Measurements from ENCODE around the gene INPP5F.

The INPP5F gene

GRCh38 chr10:119702583-119702982 lies 23.3 kb upstream of the INPP5F start:
- Histone ChIP-seq H3K4ac (ENCODE audit: low read length) (no peak overlapping the region), H4K91ac (ENCODE audit: low read depth, low read length, poor library complexity) (no peak overlapping the region), H3K9ac (ENCODE audit: low read depth, low read length, poor library complexity) (no peak overlapping the region), H3K27me3 (ENCODE audit: control insufficient read depth in 3 of 3, insufficient read depth in 3 of 3, low read depth in 1 of 3, low read length in 3 of 3) (no peaks in the 10 kb centered on the region), H3K79me1 (ENCODE audit: low read depth, low read length) (no peaks in the 10 kb centered on the region), H3K36me3 (replicated peaks in 1 of 2; ENCODE audit: control insufficient read depth in 2 of 2, insufficient read depth in 2 of 2, low read length in 2 of 2) (no peaks in the 10 kb centered on the region), H2BK12ac (ENCODE audit: low read length) (no peak overlapping the region), H3K4me1 (ENCODE audit: control insufficient read depth in 2 of 2, insufficient read depth in 1 of 2, low read depth in 1 of 2, low read length in 2 of 2) (peaks cover 0 to 4% of the 10 kb centered on the region in 2 donors), H2BK5ac (ENCODE audit: low read length) (no peak overlapping the region), H3K18ac (ENCODE audit: low read length) (no peak overlapping the region), H3K14ac (ENCODE audit: low read length) (no peak overlapping the region), H3K4me2 (ENCODE audit: insufficient read depth, low read length, poor library complexity, severe bottlenecking) (no peak overlapping the region), H3K9me3 (replicated peaks in 1 of 2; ENCODE audit: control insufficient read depth in 2 of 2, insufficient read depth in 1 of 2, low read depth in 1 of 2, low read length in 2 of 2) (peaks cover 5 to 15% of the 10 kb centered on the region in 2 donors), H3K23ac (ENCODE audit: low read depth, low read length, poor library complexity) (no peak overlapping the region), H4K8ac (ENCODE audit: low read depth, low read length) (no peak overlapping the region), H3K27ac (replicated peaks; ENCODE audit: low read length) (no peak overlapping the region), H3K4me3 (ENCODE audit: low read length in 2 of 2) (no peak overlapping the region), H2AK5ac (ENCODE audit: low read depth, low read length) (no peak overlapping the region), H2AFZ (ENCODE audit: low read length) (no peak overlapping the region), H2BK15ac (ENCODE audit: low read length) (no peak overlapping the region), H2BK120ac (ENCODE audit: low read depth, low read length) (no peak overlapping the region)
- no CpG with 5 or more reads among the region's 2 CpGs for WGBS, 2 donors (ENCODE audit: extremely low coverage in 2 of 2, insufficient read length in 2 of 2, insufficient replicate concordance in 1 of 2)
- DNase-seq (ENCODE audit: low spot score): no peak

GRCh38 chr10:119703903-119704508 lies 21.8 kb upstream of the INPP5F start:
- no peak overlapping the region for H2BK12ac ChIP-seq (ENCODE audit: low read length)
- H2AK5ac ChIP-seq (ENCODE audit: low read depth, low read length): no peak overlapping the region
- H3K4me2 ChIP-seq (ENCODE audit: insufficient read depth, low read length, poor library complexity, severe bottlenecking): no peak overlapping the region
- no peaks in the 10 kb centered on the region for H3K79me1 ChIP-seq (ENCODE audit: low read depth, low read length)
- H3K4me1 ChIP-seq (ENCODE audit: control insufficient read depth in 2 of 2, insufficient read depth in 1 of 2, low read depth in 1 of 2, low read length in 2 of 2): peaks cover 0 to 4% of the 10 kb centered on the region in 2 donors
- no peaks in the 10 kb centered on the region for H3K36me3 ChIP-seq (replicated peaks in 1 of 2; ENCODE audit: control insufficient read depth in 2 of 2, insufficient read depth in 2 of 2, low read length in 2 of 2)
- H2BK5ac ChIP-seq (ENCODE audit: low read length): no peak overlapping the region
- H2AFZ ChIP-seq (ENCODE audit: low read length): no peak overlapping the region
- DNase-seq (ENCODE audit: low spot score): no peak
- H3K9me3 ChIP-seq (replicated peaks in 1 of 2; ENCODE audit: control insufficient read depth in 2 of 2, insufficient read depth in 1 of 2, low read depth in 1 of 2, low read length in 2 of 2): peaks cover 8 to 17% of the 10 kb centered on the region in 2 donors
- H3K4me3 ChIP-seq (ENCODE audit: low read length in 2 of 2): no peak overlapping the region
- no peak overlapping the region for H4K8ac ChIP-seq (ENCODE audit: low read depth, low read length)
- H3K18ac ChIP-seq (ENCODE audit: low read length): no peak overlapping the region
- no peak overlapping the region for H3K23ac ChIP-seq (ENCODE audit: low read depth, low read length, poor library complexity)
- no peak overlapping the region for H3K4ac ChIP-seq (ENCODE audit: low read length)
- no peak overlapping the region for H3K27ac ChIP-seq (replicated peaks; ENCODE audit: low read length)
- H3K27me3 ChIP-seq (ENCODE audit: control insufficient read depth in 3 of 3, insufficient read depth in 3 of 3, low read depth in 1 of 3, low read length in 3 of 3): no peaks in the 10 kb centered on the region
- no peak overlapping the region for H2BK120ac ChIP-seq (ENCODE audit: low read depth, low read length)
- no peak overlapping the region for H3K9ac ChIP-seq (ENCODE audit: low read depth, low read length, poor library complexity)
- H4K91ac ChIP-seq (ENCODE audit: low read depth, low read length, poor library complexity): no peak overlapping the region
- no peak overlapping the region for H2BK15ac ChIP-seq (ENCODE audit: low read length)
- H3K14ac ChIP-seq (ENCODE audit: low read length): no peak overlapping the region
- WGBS, 2 donors (ENCODE audit: extremely low coverage in 2 of 2, insufficient read length in 2 of 2, insufficient replicate concordance in 1 of 2): no CpG with 5 or more reads among the region's 9 CpGs

- Histone ChIP-seq H3K27me3 (ENCODE audit: control insufficient read depth in 3 of 3, insufficient read depth in 3 of 3, low read depth in 1 of 3, low read length in 3 of 3) (no peaks in the 10 kb centered on the region), H2BK15ac (ENCODE audit: low read length) (no peak overlapping the region), H3K36me3 (replicated peaks in 1 of 2; ENCODE audit: control insufficient read depth in 2 of 2, insufficient read depth in 2 of 2, low read length in 2 of 2) (no peaks in the 10 kb centered on the region), H2AFZ (ENCODE audit: low read length) (no peak overlapping the region), H2AK5ac (ENCODE audit: low read depth, low read length) (no peak overlapping the region), H2BK120ac (ENCODE audit: low read depth, low read length) (no peak overlapping the region), H3K9me3 (replicated peaks in 1 of 2; ENCODE audit: control insufficient read depth in 2 of 2, insufficient read depth in 1 of 2, low read depth in 1 of 2, low read length in 2 of 2) (peaks cover 8 to 17% of the 10 kb centered on the region in 2 donors), H3K27ac (replicated peaks; ENCODE audit: low read length) (no peak overlapping the region), H3K9ac (ENCODE audit: low read depth, low read length, poor library complexity) (no peak overlapping the region), H3K4ac (ENCODE audit: low read length) (no peak overlapping the region), H3K4me1 (ENCODE audit: control insufficient read depth in 2 of 2, insufficient read depth in 1 of 2, low read depth in 1 of 2, low read length in 2 of 2) (peaks cover 0 to 4% of the 10 kb centered on the region in 2 donors), H3K4me2 (ENCODE audit: insufficient read depth, low read length, poor library complexity, severe bottlenecking) (no peak overlapping the region), H4K8ac (ENCODE audit: low read depth, low read length) (no peak overlapping the region), H3K79me1 (ENCODE audit: low read depth, low read length) (no peaks in the 10 kb centered on the region), H2BK12ac (ENCODE audit: low read length) (no peak overlapping the region), H3K4me3 (ENCODE audit: low read length in 2 of 2) (no peak overlapping the region), H4K91ac (ENCODE audit: low read depth, low read length, poor library complexity) (no peak overlapping the region), H3K23ac (ENCODE audit: low read depth, low read length, poor library complexity) (no peak overlapping the region), H3K18ac (ENCODE audit: low read length) (no peak overlapping the region), H3K14ac (ENCODE audit: low read length) (no peak overlapping the region), H2BK5ac (ENCODE audit: low read length) (no peak overlapping the region)
- no peak for DNase-seq (ENCODE audit: low spot score)
- WGBS, 2 donors (ENCODE audit: extremely low coverage in 2 of 2, insufficient read length in 2 of 2, insufficient replicate concordance in 1 of 2): no CpG with 5 or more reads among the region's 3 CpGs
Observed at GRCh38 chr10:119705434-119705831, 20.4 kb upstream of the INPP5F start.

- Histone ChIP-seq H3K4ac (ENCODE audit: low read length) (no peak overlapping the region), H3K27ac (replicated peaks; ENCODE audit: low read length) (no peak overlapping the region), H2AFZ (ENCODE audit: low read length) (no peak overlapping the region), H3K14ac (ENCODE audit: low read length) (no peak overlapping the region), H4K8ac (ENCODE audit: low read depth, low read length) (no peak overlapping the region), H2BK12ac (ENCODE audit: low read length) (no peak overlapping the region), H3K9me3 (replicated peaks in 1 of 2; ENCODE audit: control insufficient read depth in 2 of 2, insufficient read depth in 1 of 2, low read depth in 1 of 2, low read length in 2 of 2) (peaks cover 9 to 20% of the 10 kb centered on the region in 2 donors), H3K18ac (ENCODE audit: low read length) (no peak overlapping the region), H2BK5ac (ENCODE audit: low read length) (no peak overlapping the region), H2BK120ac (ENCODE audit: low read depth, low read length) (no peak overlapping the region), H3K4me3 (ENCODE audit: low read length in 2 of 2) (no peak overlapping the region), H3K27me3 (ENCODE audit: control insufficient read depth in 3 of 3, insufficient read depth in 3 of 3, low read depth in 1 of 3, low read length in 3 of 3) (no peaks in the 10 kb centered on the region), H3K4me2 (ENCODE audit: insufficient read depth, low read length, poor library complexity, severe bottlenecking) (no peak overlapping the region), H3K23ac (ENCODE audit: low read depth, low read length, poor library complexity) (no peak overlapping the region), H3K79me1 (ENCODE audit: low read depth, low read length) (no peaks in the 10 kb centered on the region), H2AK5ac (ENCODE audit: low read depth, low read length) (no peak overlapping the region), H3K36me3 (replicated peaks in 1 of 2; ENCODE audit: control insufficient read depth in 2 of 2, insufficient read depth in 2 of 2, low read length in 2 of 2) (no peaks in the 10 kb centered on the region), H4K91ac (ENCODE audit: low read depth, low read length, poor library complexity) (no peak overlapping the region), H3K4me1 (ENCODE audit: control insufficient read depth in 2 of 2, insufficient read depth in 1 of 2, low read depth in 1 of 2, low read length in 2 of 2) (peaks cover 0 to 4% of the 10 kb centered on the region in 2 donors), H3K9ac (ENCODE audit: low read depth, low read length, poor library complexity) (no peak overlapping the region), H2BK15ac (ENCODE audit: low read length) (no peak overlapping the region)
- DNase-seq (ENCODE audit: low spot score): no peak
- no CpG with 5 or more reads among the region's 7 CpGs for WGBS, 2 donors (ENCODE audit: extremely low coverage in 2 of 2, insufficient read length in 2 of 2, insufficient replicate concordance in 1 of 2)
Observed at GRCh38 chr10:119706521-119707278, 19.1 kb upstream of the INPP5F start.
